ENCODE measurements around the gene VMAC.

Gene VMAC

DNA sequence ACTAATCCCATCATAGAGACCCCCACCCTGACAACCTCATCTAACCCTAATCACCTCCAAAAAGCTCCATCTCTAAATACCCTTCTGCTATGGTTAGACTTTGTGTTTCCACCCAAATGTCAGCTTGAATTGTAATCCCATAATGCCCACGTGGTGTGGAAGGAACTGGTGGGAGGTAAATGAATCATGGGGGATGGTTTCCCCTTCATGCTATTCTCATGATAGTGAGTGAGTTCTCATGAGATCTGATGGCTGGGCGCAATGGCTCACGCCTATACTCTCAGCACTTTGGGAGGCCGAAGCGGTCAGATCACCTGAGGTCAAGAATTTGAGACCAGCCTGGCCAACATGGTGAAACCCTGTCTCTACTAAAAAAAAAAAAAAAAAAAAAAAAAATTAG is 2.6 kb downstream of the VMAC start:
- H3K4me1 ChIP-seq (ENCODE audit: control insufficient read depth, insufficient read depth, low read length) = peaks cover 5% of the 10 kb centered on the region
- no peaks in the 10 kb centered on the region for H3K36me3 ChIP-seq (ENCODE audit: control insufficient read depth, insufficient read depth, low read length)
- H3K27me3 ChIP-seq (ENCODE audit: control insufficient read depth, insufficient read depth, low read length, poor library complexity, severe bottlenecking) = no peaks in the 10 kb centered on the region
- no peak overlapping the region for H3K27ac ChIP-seq (ENCODE audit: insufficient read depth, low read depth, low read length, poor library complexity, severe bottlenecking)
- 63 to 74% methylated on average over 5 of the region's 5 CpGs for WGBS, 2 experiments
- H3K4me3 ChIP-seq (ENCODE audit: insufficient read depth, low read depth, low read length) = no peak overlapping the region
- no peaks in the 10 kb centered on the region for H3K9me3 ChIP-seq (ENCODE audit: control insufficient read depth, low read length)

DNA sequence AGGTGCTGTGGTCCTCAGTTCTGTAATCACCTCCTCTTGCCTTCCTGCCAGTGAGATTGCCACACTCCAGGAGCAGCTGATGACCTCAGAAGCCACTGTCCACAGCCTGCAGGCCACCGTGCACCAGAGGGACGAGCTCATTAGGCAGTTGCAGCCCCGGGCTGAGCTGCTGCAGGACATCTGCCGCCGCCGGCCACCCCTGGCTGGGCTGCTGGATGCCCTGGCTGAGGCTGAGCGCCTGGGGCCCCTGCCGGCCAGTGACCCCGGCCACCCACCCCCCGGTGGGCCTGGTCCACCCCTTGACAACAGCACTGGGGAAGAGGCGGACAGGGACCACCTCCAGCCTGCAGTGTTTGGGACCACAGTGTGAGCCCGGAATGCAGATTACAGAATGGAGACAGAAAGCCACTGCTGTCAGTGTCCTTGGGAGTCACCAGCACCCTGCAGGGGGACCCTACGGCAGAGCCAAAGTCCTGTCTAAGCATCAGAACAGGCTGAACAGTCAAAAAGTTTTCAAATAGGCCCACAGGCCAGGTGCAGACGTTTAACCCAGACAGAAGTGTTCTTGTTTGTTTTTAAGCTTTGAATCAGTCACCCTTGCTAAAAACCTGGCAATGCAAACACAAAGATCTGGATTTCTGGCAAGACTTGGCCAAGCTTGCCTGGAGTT is 4.2 kb downstream of the VMAC start:
- Histone ChIP-seq H3K4me3 (ENCODE audit: insufficient read depth, low read depth, low read length) (no peak overlapping the region), H3K27me3 (ENCODE audit: control insufficient read depth, insufficient read depth, low read length, poor library complexity, severe bottlenecking) (no peaks in the 10 kb centered on the region), H3K9me3 (ENCODE audit: control insufficient read depth, low read length) (no peaks in the 10 kb centered on the region), H3K27ac (ENCODE audit: insufficient read depth, low read depth, low read length, poor library complexity, severe bottlenecking) (no peak overlapping the region), H3K36me3 (ENCODE audit: control insufficient read depth, insufficient read depth, low read length) (no peaks in the 10 kb centered on the region), H3K4me1 (ENCODE audit: control insufficient read depth, insufficient read depth, low read length) (no peaks in the 10 kb centered on the region)
- 83 to 85% methylated on average over 14 of the region's 14 CpGs for WGBS, 2 experiments

DNA sequence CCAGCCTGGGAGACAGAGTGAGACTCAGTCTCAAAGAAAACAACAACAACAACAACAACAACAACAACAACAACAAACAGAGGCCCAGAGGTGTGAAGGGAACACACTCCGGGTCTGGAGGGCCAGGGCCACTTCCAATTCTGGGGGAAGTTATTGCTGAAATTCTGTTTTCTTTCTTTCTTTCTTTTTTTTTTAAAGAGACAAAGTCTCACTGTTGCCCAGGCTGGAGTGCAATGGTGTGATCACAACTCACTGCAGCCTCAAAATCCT is 5.9 kb downstream of the VMAC start:
- no peaks in the 10 kb centered on the region for H3K36me3 ChIP-seq (ENCODE audit: control insufficient read depth, insufficient read depth, low read length)
- H3K9me3 ChIP-seq (ENCODE audit: control insufficient read depth, low read length) = no peaks in the 10 kb centered on the region
- WGBS, 2 experiments = 100% methylated on average over 1 of the region's 1 CpG
- no peaks in the 10 kb centered on the region for H3K4me1 ChIP-seq (ENCODE audit: control insufficient read depth, insufficient read depth, low read length)
- no peak overlapping the region for H3K27ac ChIP-seq (ENCODE audit: insufficient read depth, low read depth, low read length, poor library complexity, severe bottlenecking)
- H3K27me3 ChIP-seq (ENCODE audit: control insufficient read depth, insufficient read depth, low read length, poor library complexity, severe bottlenecking) = no peaks in the 10 kb centered on the region
- no peak overlapping the region for H3K4me3 ChIP-seq (ENCODE audit: insufficient read depth, low read depth, low read length)

DNA sequence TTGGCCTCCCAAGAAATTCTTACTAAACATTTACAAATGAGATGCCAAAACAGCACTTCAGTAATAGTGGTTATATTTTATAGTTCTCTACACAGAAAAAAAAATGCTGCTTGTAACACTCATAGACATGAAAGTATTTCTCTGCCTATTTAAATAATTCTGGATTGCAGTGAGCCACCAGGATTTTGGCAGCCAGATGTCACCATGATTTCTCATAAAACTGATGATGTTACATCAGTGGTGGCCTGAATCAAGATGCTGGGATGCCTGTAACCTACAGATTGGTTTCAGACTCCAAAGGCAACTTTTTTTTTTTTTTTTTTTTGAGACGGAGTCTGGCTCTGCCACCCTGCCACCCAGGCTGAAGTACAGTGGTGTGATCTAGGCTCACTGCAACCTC is 6.7 kb downstream of the VMAC start:
- H3K4me1 ChIP-seq (ENCODE audit: control insufficient read depth, insufficient read depth, low read length) = no peaks in the 10 kb centered on the region
- no peak overlapping the region for H3K4me3 ChIP-seq (ENCODE audit: insufficient read depth, low read depth, low read length)
- H3K36me3 ChIP-seq (ENCODE audit: control insufficient read depth, insufficient read depth, low read length) = no peaks in the 10 kb centered on the region
- H3K27me3 ChIP-seq (ENCODE audit: control insufficient read depth, insufficient read depth, low read length, poor library complexity, severe bottlenecking) = no peaks in the 10 kb centered on the region
- no peaks in the 10 kb centered on the region for H3K9me3 ChIP-seq (ENCODE audit: control insufficient read depth, low read length)
- no peak overlapping the region for H3K27ac ChIP-seq (ENCODE audit: insufficient read depth, low read depth, low read length, poor library complexity, severe bottlenecking)
- 88 to 100% methylated on average over 1 of the region's 1 CpG for WGBS, 2 experiments

DNA sequence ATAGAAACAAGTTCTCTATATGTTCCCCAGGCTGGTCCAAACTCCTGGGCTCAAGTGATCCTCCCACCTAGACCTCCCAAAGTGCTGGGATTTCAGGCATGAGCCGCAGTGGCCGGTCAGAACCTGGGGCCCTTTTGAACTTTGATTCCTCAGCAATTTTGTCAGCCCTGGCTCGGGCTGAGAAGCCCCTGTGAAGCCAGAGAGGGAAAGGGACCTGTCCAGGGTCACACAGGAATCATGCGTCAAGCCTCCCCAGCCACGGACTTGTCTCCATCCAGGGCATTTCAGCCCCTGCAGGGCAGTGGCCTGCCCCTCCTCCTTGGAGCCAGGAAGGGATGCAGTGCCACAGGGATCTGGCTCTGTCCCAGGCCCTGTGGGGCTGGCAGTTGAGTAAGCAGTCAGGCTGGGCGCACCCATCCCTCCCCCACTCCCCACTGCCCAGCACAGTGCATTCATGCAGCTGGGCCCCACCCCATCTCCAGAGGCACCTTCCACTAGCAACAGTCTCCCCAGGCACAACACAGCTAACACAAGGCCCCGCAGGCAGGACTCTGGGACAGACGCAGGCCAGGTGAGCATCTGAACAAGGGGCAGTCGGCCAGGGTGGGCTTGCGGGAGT is 9.2 kb downstream of the VMAC start, which contains the start of gene CAPS:
CAPS (plus strand) TSS at position 516 of the 619 bp plus-strand sequence. CDS start 153 bp downstream, outside the sequence.
- no peaks in the 10 kb centered on the region for H3K9me3 ChIP-seq (ENCODE audit: control insufficient read depth, low read length)
- no peaks in the 10 kb centered on the region for H3K27me3 ChIP-seq (ENCODE audit: control insufficient read depth, insufficient read depth, low read length, poor library complexity, severe bottlenecking)
- H3K36me3 ChIP-seq (ENCODE audit: control insufficient read depth, insufficient read depth, low read length) = peaks cover 8% of the 10 kb centered on the region
- H3K27ac ChIP-seq (ENCODE audit: insufficient read depth, low read depth, low read length, poor library complexity, severe bottlenecking) = no peak within 1 kb of the TSS
- no peaks in the 10 kb centered on the region for H3K4me1 ChIP-seq (ENCODE audit: control insufficient read depth, insufficient read depth, low read length)
- WGBS, 2 experiments = 92 to 94% methylated on average over 10 of the region's 10 CpGs
- no peak within 1 kb of the TSS for H3K4me3 ChIP-seq (ENCODE audit: insufficient read depth, low read depth, low read length)

DNA sequence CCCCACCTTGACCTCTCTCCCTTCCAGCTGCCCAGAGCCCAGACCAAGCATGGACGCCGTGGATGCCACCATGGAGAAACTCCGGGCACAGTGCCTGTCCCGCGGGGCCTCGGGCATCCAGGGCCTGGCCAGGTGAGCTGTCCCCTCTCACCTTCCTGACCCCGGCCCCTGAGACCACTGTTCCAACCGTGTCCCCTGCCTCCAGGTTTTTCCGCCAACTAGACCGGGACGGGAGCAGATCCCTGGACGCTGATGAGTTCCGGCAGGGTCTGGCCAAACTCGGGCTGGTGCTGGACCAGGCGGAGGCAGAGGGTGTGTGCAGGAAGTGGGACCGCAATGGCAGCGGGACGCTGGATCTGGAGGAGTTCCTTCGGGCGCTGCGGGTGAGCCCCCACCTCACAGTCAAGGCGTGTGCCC is 9.7 kb downstream of the VMAC start:
- WGBS, 2 experiments = 90 to 93% methylated on average over 22 of the region's 22 CpGs

DNA sequence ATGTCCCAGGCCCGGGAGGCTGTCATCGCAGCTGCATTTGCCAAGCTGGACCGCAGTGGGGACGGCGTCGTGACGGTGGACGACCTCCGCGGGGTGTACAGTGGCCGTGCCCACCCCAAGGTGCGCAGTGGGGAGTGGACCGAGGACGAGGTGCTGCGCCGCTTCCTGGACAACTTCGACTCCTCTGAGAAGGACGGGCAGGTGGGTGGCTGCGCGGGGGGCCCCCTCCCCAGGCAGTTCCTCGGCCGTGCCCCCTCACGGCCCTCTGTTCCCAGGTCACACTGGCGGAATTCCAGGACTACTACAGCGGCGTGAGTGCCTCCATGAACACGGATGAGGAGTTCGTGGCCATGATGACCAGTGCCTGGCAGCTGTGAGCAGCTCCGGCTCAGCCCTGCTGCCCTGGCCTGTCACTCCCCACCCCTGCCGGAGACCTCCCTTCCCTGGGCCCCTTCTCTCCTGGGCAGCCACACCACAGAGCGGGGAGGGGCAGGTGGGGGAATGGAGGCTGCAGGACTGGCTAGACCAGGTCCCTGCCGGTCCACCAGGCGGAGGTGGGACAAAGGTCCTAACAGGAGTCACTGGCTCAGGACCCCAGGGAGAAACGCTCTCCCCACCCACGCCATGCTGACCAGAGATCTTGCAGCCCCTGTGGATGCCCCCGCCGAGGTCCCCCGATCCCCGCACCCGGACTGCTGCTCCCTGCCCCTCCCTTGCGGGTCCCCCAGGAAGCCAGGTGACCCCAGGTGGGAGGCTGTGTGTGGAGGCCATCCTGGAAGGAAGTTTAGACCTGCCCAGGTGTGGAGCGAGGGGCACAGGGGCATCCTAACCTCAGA is 10.5 kb downstream of the VMAC start:
- H3K9me3 ChIP-seq (ENCODE audit: control insufficient read depth, low read length) = no peaks in the 10 kb centered on the region
- no peaks in the 10 kb centered on the region for H3K4me1 ChIP-seq (ENCODE audit: control insufficient read depth, insufficient read depth, low read length)
- no peak overlapping the region for H3K4me3 ChIP-seq (ENCODE audit: insufficient read depth, low read depth, low read length)
- peaks cover 21% of the 10 kb centered on the region for H3K36me3 ChIP-seq (ENCODE audit: control insufficient read depth, insufficient read depth, low read length)
- no peak overlapping the region for H3K27ac ChIP-seq (ENCODE audit: insufficient read depth, low read depth, low read length, poor library complexity, severe bottlenecking)
- H3K27me3 ChIP-seq (ENCODE audit: control insufficient read depth, insufficient read depth, low read length, poor library complexity, severe bottlenecking) = no peaks in the 10 kb centered on the region
- WGBS, 2 experiments = 95 to 96% methylated on average over 42 of the region's 42 CpGs

More for the DNA sequence above, 9.7 kb downstream of the VMAC start:
- H3K36me3 ChIP-seq (ENCODE audit: control insufficient read depth, insufficient read depth, low read length) = peaks cover 13% of the 10 kb centered on the region
- no peaks in the 10 kb centered on the region for H3K9me3 ChIP-seq (ENCODE audit: control insufficient read depth, low read length)
- no peak overlapping the region for H3K27ac ChIP-seq (ENCODE audit: insufficient read depth, low read depth, low read length, poor library complexity, severe bottlenecking)
- H3K4me3 ChIP-seq (ENCODE audit: insufficient read depth, low read depth, low read length) = no peak overlapping the region
- H3K27me3 ChIP-seq (ENCODE audit: control insufficient read depth, insufficient read depth, low read length, poor library complexity, severe bottlenecking) = no peaks in the 10 kb centered on the region
- H3K4me1 ChIP-seq (ENCODE audit: control insufficient read depth, insufficient read depth, low read length) = no peaks in the 10 kb centered on the region

DNA sequence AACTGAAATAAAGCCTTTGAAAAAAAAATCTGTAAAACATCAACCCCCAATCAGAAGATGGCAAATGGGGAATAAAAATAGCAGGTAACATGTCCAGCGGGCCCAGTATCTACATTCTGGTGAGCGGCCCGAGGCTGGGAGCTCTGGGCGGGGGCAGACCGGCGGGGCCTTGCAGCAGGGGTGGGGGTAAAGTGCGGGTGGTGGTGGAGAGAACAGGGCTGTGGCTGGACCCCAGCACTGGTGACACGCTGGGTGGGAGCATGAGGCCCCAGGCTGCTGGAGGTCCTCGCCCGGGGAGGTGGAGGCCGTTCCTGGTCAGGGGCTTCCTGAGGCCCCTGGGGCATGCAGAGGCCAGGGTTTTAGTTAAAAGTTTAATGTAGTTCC is 11.1 kb downstream of the VMAC start:
- no peaks in the 10 kb centered on the region for H3K27me3 ChIP-seq (ENCODE audit: control insufficient read depth, insufficient read depth, low read length, poor library complexity, severe bottlenecking)
- WGBS, 2 experiments = 93 to 98% methylated on average over 11 of the region's 11 CpGs

DNA sequence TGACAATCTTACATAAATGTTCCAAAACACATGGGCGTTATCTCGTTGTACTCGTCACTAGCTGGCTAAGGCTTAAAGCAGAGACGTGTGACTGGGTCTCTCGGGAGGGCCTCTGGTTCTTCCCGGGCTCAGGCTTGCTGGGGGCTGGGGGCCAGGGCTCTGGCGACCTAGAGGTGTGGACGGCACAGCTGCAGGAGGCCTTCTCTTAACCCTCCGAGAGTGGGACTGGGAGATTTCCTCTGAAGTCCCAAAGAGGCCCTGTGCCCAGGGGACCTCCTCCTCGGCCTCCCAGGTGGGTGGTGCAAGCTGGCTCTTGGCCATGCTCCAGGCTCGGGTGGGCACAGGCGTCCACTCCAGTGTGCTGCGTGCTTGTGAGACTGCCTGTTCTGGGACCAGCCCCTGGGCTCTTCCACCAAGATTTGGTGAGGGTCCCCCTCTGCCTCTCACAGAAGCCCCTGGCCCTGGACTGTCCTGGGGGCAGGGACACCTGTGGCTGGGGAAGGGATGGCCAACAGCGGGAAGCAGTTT is 11.6 kb downstream of the VMAC start:
- Histone ChIP-seq H3K36me3 (ENCODE audit: control insufficient read depth, insufficient read depth, low read length) (peaks cover 23% of the 10 kb centered on the region), H3K27ac (ENCODE audit: insufficient read depth, low read depth, low read length, poor library complexity, severe bottlenecking) (no peak overlapping the region), H3K27me3 (ENCODE audit: control insufficient read depth, insufficient read depth, low read length, poor library complexity, severe bottlenecking) (no peaks in the 10 kb centered on the region), H3K4me1 (ENCODE audit: control insufficient read depth, insufficient read depth, low read length) (no peaks in the 10 kb centered on the region), H3K4me3 (ENCODE audit: insufficient read depth, low read depth, low read length) (no peak overlapping the region), H3K9me3 (ENCODE audit: control insufficient read depth, low read length) (no peaks in the 10 kb centered on the region)
- 94 to 95% methylated on average over 14 of the region's 14 CpGs for WGBS, 2 experiments

More for the DNA sequence above, 11.1 kb downstream of the VMAC start:
- Histone ChIP-seq H3K36me3 (ENCODE audit: control insufficient read depth, insufficient read depth, low read length) (peaks cover 23% of the 10 kb centered on the region), H3K27ac (ENCODE audit: insufficient read depth, low read depth, low read length, poor library complexity, severe bottlenecking) (no peak overlapping the region), H3K9me3 (ENCODE audit: control insufficient read depth, low read length) (no peaks in the 10 kb centered on the region), H3K4me1 (ENCODE audit: control insufficient read depth, insufficient read depth, low read length) (no peaks in the 10 kb centered on the region), H3K4me3 (ENCODE audit: insufficient read depth, low read depth, low read length) (no peak overlapping the region)

DNA sequence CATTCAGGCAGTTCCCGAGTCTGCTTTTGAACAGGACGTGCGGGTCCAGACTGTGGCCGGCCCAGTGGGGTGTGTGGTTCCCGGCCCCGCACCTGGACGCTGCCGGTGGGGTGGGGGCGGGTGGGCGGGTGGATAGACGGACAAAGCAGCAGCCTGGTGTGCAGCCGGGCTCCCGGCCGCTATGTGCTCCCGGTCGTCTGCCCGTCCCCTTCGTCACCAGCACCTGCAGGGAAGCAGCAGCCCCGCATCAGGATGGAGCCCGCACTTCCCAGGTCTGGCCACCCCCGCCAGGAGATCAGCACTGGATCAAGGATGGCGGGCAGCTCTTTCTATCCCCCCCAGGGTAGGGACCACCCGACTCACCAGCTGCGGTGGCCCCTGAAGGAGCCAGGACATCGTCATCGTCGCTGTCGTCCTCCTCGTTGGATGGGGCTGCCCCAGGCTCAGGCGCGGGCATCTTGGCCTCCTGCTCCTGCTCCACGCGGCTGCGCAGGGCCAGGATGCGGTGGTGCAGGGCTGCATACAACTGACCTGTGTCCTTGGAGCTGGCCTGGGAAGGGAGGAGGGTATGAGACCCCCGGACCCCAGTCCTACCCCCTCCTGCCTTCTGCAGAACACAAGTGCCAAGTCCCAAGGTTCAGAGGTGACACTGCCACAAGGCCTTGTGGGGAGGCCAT is 12.9 kb downstream of the VMAC start:
- no peaks in the 10 kb centered on the region for H3K27me3 ChIP-seq (ENCODE audit: control insufficient read depth, insufficient read depth, low read length, poor library complexity, severe bottlenecking)
- no peak overlapping the region for H3K4me3 ChIP-seq (ENCODE audit: insufficient read depth, low read depth, low read length)
- H3K9me3 ChIP-seq (ENCODE audit: control insufficient read depth, low read length) = no peaks in the 10 kb centered on the region
- no peak overlapping the region for H3K27ac ChIP-seq (ENCODE audit: insufficient read depth, low read depth, low read length, poor library complexity, severe bottlenecking)
- no peaks in the 10 kb centered on the region for H3K4me1 ChIP-seq (ENCODE audit: control insufficient read depth, insufficient read depth, low read length)
- peaks cover 27% of the 10 kb centered on the region for H3K36me3 ChIP-seq (ENCODE audit: control insufficient read depth, insufficient read depth, low read length)
- WGBS, 2 experiments = 94 to 96% methylated on average over 36 of the region's 36 CpGs
